Right lobe of liver (tissue), 6 donors: Measurements from ENCODE around the gene HEMK1. TPM values are rescaled to one million over a fixed set of nuclear protein-coding genes. Genes with fewer than 3 reads are reported as not detected.

ENCODE experiments used
- ATAC-seq, 4 donors: fragments of 200-7000 bp; cut with Tn5 transposase; one replicate each; pipeline ENCODE4 v1.9.1; 2020; ENCODE audit warnings: mild to moderate bottlenecking in 4 of 4, moderate library complexity in 4 of 4
- DNase-seq, 3 donors: peaks; one replicate each; pipeline ENCODE4 v3.0.0-alpha.2; 2020
- H3K27ac ChIP-seq, 3 donors: fragments of 200-600 bp; one replicate each; pipeline ENCODE4 v1.8.0; 2022
- H3K27me3 ChIP-seq, 2 donors: fragments of 200-600 bp; one replicate each; pipeline ENCODE4 v1.8.0; 2022
- H3K36me3 ChIP-seq, 4 donors: fragments of 200-600 bp; sonication (generic) in 1 of 4; one replicate each; pipeline versions ENCODE4 v1.5.1 to v1.8.0; 2017 to 2022; ENCODE audit warnings: control low read depth in 1 of 4
- H3K4me1 ChIP-seq, 4 donors: fragments of 200-600 bp; sonication (generic) in 1 of 4; one replicate each; pipeline versions ENCODE4 v1.5.1 to v1.8.0; 2017 to 2022; ENCODE audit warnings: control low read depth in 1 of 4
- H3K4me3 ChIP-seq, 3 donors: fragments of 200-600 bp; one replicate each; pipeline ENCODE4 v1.8.0; 2022
- H3K9me3 ChIP-seq, 4 donors: fragments of 200-600 bp; sonication (generic) in 1 of 4; one replicate each; pipeline versions ENCODE4 v1.5.1 to v1.8.0; 2017 to 2022; ENCODE audit warnings: control low read depth in 1 of 4
- POLR2A ChIP-seq: fragments of 450-650 bp; IDR thresholded peaks from one replicate; pipeline ENCODE4 v1.6.1; 2017; ENCODE audit warnings: antibody characterized with exemption, mild to moderate bottlenecking
- WGBS: methylation state at CpG from one replicate; pipeline ENCODE4 v1.1.6; 2018; ENCODE audit warnings: low coverage, low lambda C conversion rate; ENCODE audit not compliant: insufficient coverage; ENCODE audit errors: missing lambda C conversion rate; 5-methylcytosine and 5-hydroxymethylcytosine counted together
- intact Hi-C, 2 donors: fragments of 100-400 bp; cut with DNase I; formaldehyde crosslinking; loops; one replicate each; pipeline versions ENCODE4 v1.11.2 to v1.14.1; 2022
- total RNA-seq, 6 experiments: library from RNA; depleted of rRNA in 2 of 6; stranded (reverse); fragments of >200 nt in 2 of 6; fragmentation: NEBNext Ultra II Directional in 3 of 6; extraction: Animal tissue kit (Norgen Biotek cat#: 25700) in 3 of 6; gene quantifications; one replicate each; pipeline versions ENCODE4 v1.1.0 to v1.2.4, GENCODE V29; 2016 to 2023
- TF ChIP-seq, protein P1 (sequence below), 4 donors: fragments of 200-600 bp in 3 of 4; fragments of 450-650 bp in 1 of 4; IDR thresholded peaks; one replicate each; pipeline versions ENCODE4 v1.5.1 to v1.8.0; 2016 to 2022; ENCODE audit warnings: antibody characterized with exemption in 4 of 4, mild to moderate bottlenecking in 2 of 4
- donor health status: DM: no; HTN: yes; CAD: no.
- donor health status: DM: no; HTN: no; CAD: no.
- donor health status: DM: no; HTN: no; CAD: no.
- donor health status: DM: no; HTN: yes; CAD: no.
- donor health status: DM: no; HTN: yes; CAD: no.

Gene HEMK1
- total RNA-seq, 6 experiments from 2014 or later = 10.5 to 19.4 (median 14.0) TPM

DNA sequence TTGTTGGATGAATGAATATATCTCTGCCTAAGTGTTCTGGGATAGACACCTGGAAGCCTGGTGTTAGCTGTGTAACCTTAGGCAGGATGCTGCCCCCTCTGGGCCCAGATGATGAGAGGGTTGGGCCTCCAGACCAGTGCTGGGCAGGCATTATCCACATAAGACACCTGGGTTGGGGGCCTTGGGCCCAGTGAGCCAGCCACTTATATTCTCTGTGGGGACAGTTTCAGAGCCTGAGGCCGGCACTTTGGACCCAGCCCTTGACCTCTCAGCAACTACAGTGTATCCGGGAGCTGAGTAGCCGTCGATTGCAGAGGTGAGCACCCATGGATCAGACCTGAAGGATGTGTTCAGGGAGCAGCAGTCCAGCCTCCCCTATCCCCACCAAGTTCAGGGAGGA, 2.2 kb downstream of the HEMK1 start:
- no peak for TF ChIP-seq POLR2A
- TF ChIP-seq, protein P1, sequence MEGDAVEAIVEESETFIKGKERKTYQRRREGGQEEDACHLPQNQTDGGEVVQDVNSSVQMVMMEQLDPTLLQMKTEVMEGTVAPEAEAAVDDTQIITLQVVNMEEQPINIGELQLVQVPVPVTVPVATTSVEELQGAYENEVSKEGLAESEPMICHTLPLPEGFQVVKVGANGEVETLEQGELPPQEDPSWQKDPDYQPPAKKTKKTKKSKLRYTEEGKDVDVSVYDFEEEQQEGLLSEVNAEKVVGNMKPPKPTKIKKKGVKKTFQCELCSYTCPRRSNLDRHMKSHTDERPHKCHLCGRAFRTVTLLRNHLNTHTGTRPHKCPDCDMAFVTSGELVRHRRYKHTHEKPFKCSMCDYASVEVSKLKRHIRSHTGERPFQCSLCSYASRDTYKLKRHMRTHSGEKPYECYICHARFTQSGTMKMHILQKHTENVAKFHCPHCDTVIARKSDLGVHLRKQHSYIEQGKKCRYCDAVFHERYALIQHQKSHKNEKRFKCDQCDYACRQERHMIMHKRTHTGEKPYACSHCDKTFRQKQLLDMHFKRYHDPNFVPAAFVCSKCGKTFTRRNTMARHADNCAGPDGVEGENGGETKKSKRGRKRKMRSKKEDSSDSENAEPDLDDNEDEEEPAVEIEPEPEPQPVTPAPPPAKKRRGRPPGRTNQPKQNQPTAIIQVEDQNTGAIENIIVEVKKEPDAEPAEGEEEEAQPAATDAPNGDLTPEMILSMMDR (IDR thresholded peaks at IDR 0.05) = no peak
- ATAC-seq (no peak), DNase-seq (no peak)
- no peak overlapping the region for H3K27ac ChIP-seq
- H3K4me1 ChIP-seq = peaks cover 0 to 38% (median 13%) of the 10 kb centered on the region in 4 donors
- H3K36me3 ChIP-seq = no peaks in the 10 kb centered on the region
- no peak overlapping the region for H3K4me3 ChIP-seq
- intact Hi-C loops = loop anchor here in 1 of 2 donors (5.0 kb wide), 1 partner anchor 41 kb away; the partner anchor contains the start of gene CISH
- no peaks in the 10 kb centered on the region for H3K9me3 ChIP-seq
- WGBS = 38% methylated on average over 3 of the region's 4 CpGs
- no peaks in the 10 kb centered on the region for H3K27me3 ChIP-seq

DNA sequence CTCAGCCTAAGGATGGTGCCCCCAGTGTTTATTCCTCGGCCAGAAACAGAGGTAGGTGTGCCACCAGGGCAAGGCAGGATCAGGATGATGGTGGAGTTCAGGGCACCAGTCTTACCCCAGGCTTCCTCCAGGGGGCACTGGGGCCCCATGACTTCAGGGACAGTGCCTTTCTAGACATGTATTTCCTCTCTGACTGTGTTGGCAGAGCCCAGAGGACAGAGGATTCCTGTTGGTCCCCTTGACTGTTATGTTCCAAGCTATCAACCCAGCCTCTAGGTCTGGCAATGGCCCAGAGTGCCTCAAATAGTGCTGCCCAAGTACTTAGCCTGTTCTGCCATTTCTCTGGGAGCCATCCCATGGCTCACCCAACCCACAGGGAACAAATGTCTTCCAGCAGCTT, 2.8 kb downstream of the HEMK1 start:
- no peaks in the 10 kb centered on the region for H3K27me3 ChIP-seq
- DNase-seq (peak; percentile 78 to 82 (median 82)), ATAC-seq (peak; percentile 63 to 72 (median 68))
- intact Hi-C loops = loop anchor here (2.0 to 5.0 kb wide), 2 partner anchors 40 to 41 kb away; partner anchors contain the start of gene CISH (in 1 of the 2)
- TF ChIP-seq, protein P1 (IDR thresholded peaks at IDR 0.05) = peak; percentile 94 to 98 (median 96)
- no peak for TF ChIP-seq POLR2A
- H3K4me1 ChIP-seq = peaks cover 0 to 35% (median 13%) of the 10 kb centered on the region in 4 donors
- 20% methylated on average over 1 of the region's 1 CpG for WGBS
- no peaks in the 10 kb centered on the region for H3K9me3 ChIP-seq
- no peak overlapping the region for H3K4me3 ChIP-seq
- no peaks in the 10 kb centered on the region for H3K36me3 ChIP-seq
- peak overlapping the region in 2 of 3 donors; percentile 28 to 30 for H3K27ac ChIP-seq

DNA sequence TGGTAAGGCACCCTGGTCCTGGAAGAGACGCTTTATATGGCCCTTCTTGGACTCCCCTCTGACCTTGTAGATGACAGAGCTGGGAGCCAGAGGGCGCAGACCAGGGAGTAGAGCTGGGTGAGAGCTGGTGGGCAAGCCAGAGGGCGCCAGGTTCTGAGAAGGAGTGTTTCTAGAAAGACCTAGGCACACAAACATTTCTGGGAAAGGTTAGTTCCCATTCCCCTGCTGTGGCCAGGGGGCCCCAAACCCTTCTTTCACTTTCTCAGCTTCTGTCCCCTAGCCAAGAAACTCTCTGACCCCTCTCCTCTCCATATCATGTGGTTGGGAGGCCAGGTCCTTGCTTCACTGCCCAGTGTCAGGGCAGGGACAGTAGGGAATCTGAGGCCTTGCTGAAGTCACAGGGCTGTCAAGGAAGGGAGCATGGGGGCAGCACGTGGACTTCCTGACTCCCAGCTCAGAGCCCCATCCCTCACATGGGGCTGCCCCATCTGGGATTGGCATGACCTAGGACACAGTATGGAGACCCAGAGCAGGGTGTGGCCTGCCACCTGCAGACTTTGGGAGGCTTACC, 3.6 kb downstream of the HEMK1 start:
- Histone ChIP-seq H3K4me3 (no peak overlapping the region), H3K36me3 (peaks cover 0 to 2% (median 0%) of the 10 kb centered on the region in 4 donors), H3K9me3 (no peaks in the 10 kb centered on the region), H3K27me3 (no peaks in the 10 kb centered on the region), H3K4me1 (peaks cover 0 to 32% (median 12%) of the 10 kb centered on the region in 4 donors), H3K27ac (peak overlapping the region in 2 of 3 donors; percentile 28 to 30)
- WGBS = 71% methylated on average over 1 of the region's 4 CpGs
- no peak for TF ChIP-seq POLR2A
- TF ChIP-seq, protein P1 (IDR thresholded peaks at IDR 0.05) = no peak
- intact Hi-C loops = loop anchor here (2.0 to 5.0 kb wide), 2 partner anchors 39 to 40 kb away; partner anchors contain the start of gene CISH (in 1 of the 2)
- no peak for DNase-seq
- ATAC-seq = no peak

- peaks cover 0 to 24% (median 10%) of the 10 kb centered on the region in 4 donors for H3K4me1 ChIP-seq
- ATAC-seq (no peak), DNase-seq (no peak)
- no peak overlapping the region for H3K27ac ChIP-seq
- intact Hi-C loops = loop anchor here (2.0 to 5.0 kb wide), 2 partner anchors 38 to 39 kb away; partner anchors contain the start of gene CISH (in 1 of the 2)
- no peak for TF ChIP-seq POLR2A
- TF ChIP-seq, protein P1 (IDR thresholded peaks at IDR 0.05) = peak in 1 of 4 donors; percentile 10
- H3K4me3 ChIP-seq = no peak overlapping the region
- peaks cover 0 to 3% (median 0%) of the 10 kb centered on the region in 4 donors for H3K36me3 ChIP-seq
- WGBS = 68% methylated on average over 3 of the region's 8 CpGs
- no peaks in the 10 kb centered on the region for H3K9me3 ChIP-seq
- no peaks in the 10 kb centered on the region for H3K27me3 ChIP-seq
Measured at GRCh38 chr3:50573566-50574443, 4.5 kb downstream of the HEMK1 start.
